Gastroesophageal sphincter (tissue), 3 donors: ENCODE measurements around the gene YES1.

Experiments
- POLR2A ChIP-seq, 2 donors: fragments of 450-650 bp; IDR thresholded peaks; one replicate each; pipeline ENCODE4 v1.6.1; 2017; ENCODE audit warnings: antibody characterized with exemption in 2 of 2, mild to moderate bottlenecking in 2 of 2, moderate library complexity in 1 of 2
- TF ChIP-seq, protein P1 (sequence below), 4 experiments: fragments of 200-600 bp in 2 of 4; fragments of 450-650 bp in 2 of 4; sonication (generic) in 1 of 4; IDR thresholded peaks; one replicate each; pipeline ENCODE4 v1.5.1; 2017 to 2019; ENCODE audit warnings: antibody characterized with exemption in 4 of 4, mild to moderate bottlenecking in 2 of 4, moderate library complexity in 2 of 4

DNA sequence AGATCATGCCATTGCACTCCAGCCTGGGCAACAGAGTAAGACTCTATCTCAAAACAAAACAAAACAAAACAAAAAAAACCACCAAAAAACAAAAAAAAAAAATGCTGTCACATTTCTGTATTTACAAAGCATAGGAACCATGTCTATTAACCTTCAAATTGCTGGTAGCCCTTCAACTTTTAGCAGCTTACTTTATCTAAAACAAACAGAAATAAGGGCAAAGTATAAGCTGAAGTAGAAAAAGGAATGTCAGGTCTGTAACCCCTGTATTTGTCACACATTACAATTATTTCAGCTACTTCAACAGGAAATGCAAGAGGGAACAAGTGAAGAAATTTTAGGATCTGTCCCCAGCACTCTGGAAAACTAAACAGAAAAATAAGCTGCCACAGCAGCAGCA, 129.2 kb downstream of the YES1 start:
- TF ChIP-seq POLR2A (IDR thresholded peaks at IDR 0.05) = no peak
- TF ChIP-seq, protein P1, sequence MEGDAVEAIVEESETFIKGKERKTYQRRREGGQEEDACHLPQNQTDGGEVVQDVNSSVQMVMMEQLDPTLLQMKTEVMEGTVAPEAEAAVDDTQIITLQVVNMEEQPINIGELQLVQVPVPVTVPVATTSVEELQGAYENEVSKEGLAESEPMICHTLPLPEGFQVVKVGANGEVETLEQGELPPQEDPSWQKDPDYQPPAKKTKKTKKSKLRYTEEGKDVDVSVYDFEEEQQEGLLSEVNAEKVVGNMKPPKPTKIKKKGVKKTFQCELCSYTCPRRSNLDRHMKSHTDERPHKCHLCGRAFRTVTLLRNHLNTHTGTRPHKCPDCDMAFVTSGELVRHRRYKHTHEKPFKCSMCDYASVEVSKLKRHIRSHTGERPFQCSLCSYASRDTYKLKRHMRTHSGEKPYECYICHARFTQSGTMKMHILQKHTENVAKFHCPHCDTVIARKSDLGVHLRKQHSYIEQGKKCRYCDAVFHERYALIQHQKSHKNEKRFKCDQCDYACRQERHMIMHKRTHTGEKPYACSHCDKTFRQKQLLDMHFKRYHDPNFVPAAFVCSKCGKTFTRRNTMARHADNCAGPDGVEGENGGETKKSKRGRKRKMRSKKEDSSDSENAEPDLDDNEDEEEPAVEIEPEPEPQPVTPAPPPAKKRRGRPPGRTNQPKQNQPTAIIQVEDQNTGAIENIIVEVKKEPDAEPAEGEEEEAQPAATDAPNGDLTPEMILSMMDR (IDR thresholded peaks at IDR 0.05) = no peak
